ENCODE results near the gene GRIK5. TPM values are rescaled to one million over a fixed set of nuclear protein-coding genes. Genes with fewer than 3 reads are reported as not detected.
"Not testable (repeated sequence)": the region's sequence is repeated elsewhere in the genome, so short reads cannot be mapped to it uniquely, and the experiment has no call there.

GRIK5 gene
- 3.2 TPM for total RNA-seq

GRCh38 chr19:42069619-42070351, at the start of gene GRIK5:
GRIK5 (minus strand) TSS chr19:42070206; CDS start chr19:42065770, 4,436 bp downstream.
- peak; percentile 51 for DNase-seq

- DNase-seq = no peak
Measured at GRCh38 chr19:42117076-42117475, 47.1 kb upstream of the GRIK5 start.

- no peak for DNase-seq
Measured at GRCh38 chr19:42116308-42117075, 46.5 kb upstream of the GRIK5 start.

- DNase-seq = no peak
Measured at GRCh38 chr19:42115705-42116104, 45.7 kb upstream of the GRIK5 start.

GRCh38 chr19:42115219-42115618, 45.2 kb upstream of the GRIK5 start:
- DNase-seq = no peak

GRCh38 chr19:42114412-42114811, 44.4 kb upstream of the GRIK5 start:
- peak; percentile 63 for DNase-seq

- peak; percentile 51 for DNase-seq
Measured at GRCh38 chr19:42113641-42114348, 43.8 kb upstream of the GRIK5 start.

GRCh38 chr19:42111811-42112210, 41.8 kb upstream of the GRIK5 start:
- DNase-seq = no peak

GRCh38 chr19:42111384-42111783, 41.4 kb upstream of the GRIK5 start:
- no peak for DNase-seq

GRCh38 chr19:42110658-42111057, 40.7 kb upstream of the GRIK5 start:
- no peak for DNase-seq

GRCh38 chr19:42109896-42110295, 39.9 kb upstream of the GRIK5 start:
- no peak for DNase-seq

- peak; percentile 86 for DNase-seq
Measured at GRCh38 chr19:42108527-42109389, 38.8 kb upstream of the GRIK5 start.

- DNase-seq = no peak
Measured at GRCh38 chr19:42105368-42105767, 35.4 kb upstream of the GRIK5 start.

- DNase-seq = no peak
Measured at GRCh38 chr19:42102877-42103276, 32.9 kb upstream of the GRIK5 start.

GRCh38 chr19:42100241-42100640, 30.2 kb upstream of the GRIK5 start:
- not testable (repeated sequence) for DNase-seq

GRCh38 chr19:42099336-42099925, 29.4 kb upstream of the GRIK5 start:
- no peak for DNase-seq

- no peak for DNase-seq
Measured at GRCh38 chr19:42098781-42099180, 28.8 kb upstream of the GRIK5 start.

GRCh38 chr19:42097461-42097860, 27.5 kb upstream of the GRIK5 start:
- no peak for DNase-seq

GRCh38 chr19:42096255-42096837, 26.3 kb upstream of the GRIK5 start:
- DNase-seq = no peak

- no peak for DNase-seq
Measured at GRCh38 chr19:42095814-42096230, 25.8 kb upstream of the GRIK5 start.

GRCh38 chr19:42095142-42095813, 25.3 kb upstream of the GRIK5 start:
- DNase-seq = no peak
